Measurements from ENCODE around the gene FHAD1. TPM values are rescaled to one million over a fixed set of nuclear protein-coding genes. Genes with fewer than 3 reads are reported as not detected.

FHAD1 gene
- polyA plus RNA-seq, 3 donors: 0.67 to 0.69 TPM; not detected in 1

- Histone ChIP-seq H3K79me2 (ENCODE audit: insufficient read depth, low read length) (no peaks in the 10 kb centered on the region), H3K36me3 (replicated peaks in 1 of 2; ENCODE audit: control insufficient read depth in 1 of 2, insufficient read depth in 2 of 2, low read length in 2 of 2) (no peaks in the 10 kb centered on the region), H3K4me2 (replicated peaks; ENCODE audit: extremely low read depth, low read length, poor library complexity, severe bottlenecking) (peak overlapping the region; percentile 66), H2AFZ (ENCODE audit: insufficient read depth, low read depth, low read length, poor library complexity, severe bottlenecking) (no peak overlapping the region), H3K4me3 (replicated peaks in 1 of 3; ENCODE audit: low read depth in 2 of 3, low read length in 3 of 3) (peak overlapping the region in 1 of 3 experiments; percentile 64), H4K20me1 (ENCODE audit: insufficient read depth, low read length) (no peaks in the 10 kb centered on the region), H3K27me3 (ENCODE audit: control insufficient read depth in 2 of 2, insufficient read depth in 2 of 2, low read length in 2 of 2) (no peaks in the 10 kb centered on the region), H3K27ac (ENCODE audit: low read depth in 1 of 2, low read length in 2 of 2) (peak overlapping the region; percentile 95), H3K9ac (ENCODE audit: insufficient read depth, low read length, poor library complexity, severe bottlenecking) (peak overlapping the region; percentile 76), H3K4me1 (ENCODE audit: control insufficient read depth in 1 of 2, insufficient read depth in 2 of 2, low read length in 2 of 2) (peaks cover 55 to 56% of the 10 kb centered on the region in 2 donors), H3K9me3 (replicated peaks in 1 of 2; ENCODE audit: control insufficient read depth in 1 of 2, insufficient read depth in 1 of 2, low read length in 2 of 2) (peaks cover 0 to 5% of the 10 kb centered on the region in 2 donors)
- Mint-ChIP-seq H3K36me3 (no peaks in the 10 kb centered on the region), H3K4me1 (peaks cover 59% of the 10 kb centered on the region), H3K9me3 (peaks cover 0 to 7% (median 0%) of the 10 kb centered on the region in 7 donors), H3K4me3 (peak overlapping the region; percentile 62 to 84), H3K27ac (peak overlapping the region; percentile 88 to 99 (median 98)), H3K27me3 (ENCODE audit: low read depth in 3 of 3) (peaks cover 0 to 2% (median 0%) of the 10 kb centered on the region in 3 donors)
- no peak for TF ChIP-seq CTCF (IDR thresholded peaks at IDR 0.05)
- WGBS (ENCODE audit: insufficient coverage): 79% methylated on average over 11 of the region's 12 CpGs
- DNase-seq: peak; percentile 61 to 84 (median 80)
- intact Hi-C loops (cut with micrococcal nuclease): loop anchor here (1.0 to 5.0 kb wide), 4 partner anchors 14 to 38 kb away; partner anchors contain the start of gene FHAD1 (in 1 of the 2)
Measured at GRCh38 chr1:15260418-15261154, 13.6 kb downstream of the FHAD1 start.

GRCh38 chr1:15261155-15262002 lies 14.4 kb downstream of the FHAD1 start:
- peaks cover 0 to 7% (median 0%) of the 10 kb centered on the region in 7 donors for H3K9me3 Mint-ChIP-seq
- Histone ChIP-seq H3K36me3 (replicated peaks in 1 of 2; ENCODE audit: control insufficient read depth in 1 of 2, insufficient read depth in 2 of 2, low read length in 2 of 2) (no peaks in the 10 kb centered on the region), H3K79me2 (ENCODE audit: insufficient read depth, low read length) (no peaks in the 10 kb centered on the region), H3K4me1 (ENCODE audit: control insufficient read depth in 1 of 2, insufficient read depth in 2 of 2, low read length in 2 of 2) (peaks cover 55 to 56% of the 10 kb centered on the region in 2 donors), H3K9me3 (replicated peaks in 1 of 2; ENCODE audit: control insufficient read depth in 1 of 2, insufficient read depth in 1 of 2, low read length in 2 of 2) (peaks cover 0 to 5% of the 10 kb centered on the region in 2 donors), H3K27me3 (ENCODE audit: control insufficient read depth in 2 of 2, insufficient read depth in 2 of 2, low read length in 2 of 2) (no peaks in the 10 kb centered on the region), H3K4me3 (replicated peaks in 1 of 3; ENCODE audit: low read depth in 2 of 3, low read length in 3 of 3) (peak overlapping the region; percentile 17 to 64 (median 35)), H3K4me2 (replicated peaks; ENCODE audit: extremely low read depth, low read length, poor library complexity, severe bottlenecking) (peak overlapping the region; percentile 66), H3K9ac (ENCODE audit: insufficient read depth, low read length, poor library complexity, severe bottlenecking) (peak overlapping the region; percentile 76), H4K20me1 (ENCODE audit: insufficient read depth, low read length) (no peaks in the 10 kb centered on the region), H3K27ac (ENCODE audit: low read depth in 1 of 2, low read length in 2 of 2) (peak overlapping the region; percentile 95), H2AFZ (ENCODE audit: insufficient read depth, low read depth, low read length, poor library complexity, severe bottlenecking) (no peak overlapping the region)
- H3K4me1 Mint-ChIP-seq: peaks cover 59% of the 10 kb centered on the region
- intact Hi-C loops (cut with micrococcal nuclease): loop anchor here (1.0 to 5.0 kb wide), 4 partner anchors 15 to 39 kb away; partner anchors contain the start of gene FHAD1 (in 1 of the 2)
- 0% methylated on average over 16 of the region's 20 CpGs for WGBS (ENCODE audit: insufficient coverage)
- no peak for TF ChIP-seq CTCF (IDR thresholded peaks at IDR 0.05)
- DNase-seq: peak; percentile 98 to 100 (median 100)
- no peaks in the 10 kb centered on the region for H3K36me3 Mint-ChIP-seq
- H3K4me3 Mint-ChIP-seq: peak overlapping the region; percentile 62 to 84
- H3K27ac Mint-ChIP-seq: peak overlapping the region; percentile 88 to 99 (median 98)
- peaks cover 0 to 2% (median 1%) of the 10 kb centered on the region in 3 donors for H3K27me3 Mint-ChIP-seq (ENCODE audit: low read depth in 3 of 3)
